CD4-positive, alpha-beta T cell treated with Interleukin-15 for 1 hour (primary cell): ENCODE results near the gene KCTD5.

ENCODE experiments used
- DNase-seq: peaks from one replicate; pipeline ENCODE4 v3.0.0-alpha.2; 2020

Gene KCTD5

GRCh38 chr16:2698103-2698870 is 16.0 kb downstream of the KCTD5 start:
- no peak for DNase-seq

- DNase-seq: no peak
Observed at GRCh38 chr16:2698965-2699750, 16.8 kb downstream of the KCTD5 start.

- no peak for DNase-seq
Observed at GRCh38 chr16:2699791-2700600, 17.7 kb downstream of the KCTD5 start.

- no peak for DNase-seq
Observed at GRCh38 chr16:2700786-2701185, 18.5 kb downstream of the KCTD5 start.

GRCh38 chr16:2701272-2701671 is 18.9 kb downstream of the KCTD5 start:
- no peak for DNase-seq

GRCh38 chr16:2701713-2702437 is 19.6 kb downstream of the KCTD5 start:
- DNase-seq: no peak

GRCh38 chr16:2702438-2702825 is 20.1 kb downstream of the KCTD5 start:
- no peak for DNase-seq

GRCh38 chr16:2702871-2703745 is 20.8 kb downstream of the KCTD5 start:
- no peak for DNase-seq

- DNase-seq: no peak
Observed at GRCh38 chr16:2704166-2704982, 22.1 kb downstream of the KCTD5 start.

- DNase-seq: no peak
Observed at GRCh38 chr16:2704983-2705275, 22.6 kb downstream of the KCTD5 start.

- DNase-seq: no peak
Observed at GRCh38 chr16:2705351-2705750, 23.0 kb downstream of the KCTD5 start.

- DNase-seq: no peak
Observed at GRCh38 chr16:2706085-2706484, 23.8 kb downstream of the KCTD5 start.

GRCh38 chr16:2706611-2707311 is 24.4 kb downstream of the KCTD5 start:
- DNase-seq: no peak

GRCh38 chr16:2707368-2708289 is 25.3 kb downstream of the KCTD5 start:
- no peak for DNase-seq

- DNase-seq: no peak
Observed at GRCh38 chr16:2708290-2708639, 25.9 kb downstream of the KCTD5 start.

- DNase-seq: no peak
Observed at GRCh38 chr16:2708955-2709587, 26.7 kb downstream of the KCTD5 start.

GRCh38 chr16:2709588-2709984 is 27.3 kb downstream of the KCTD5 start:
- no peak for DNase-seq

GRCh38 chr16:2710021-2710710 is 27.8 kb downstream of the KCTD5 start:
- DNase-seq: no peak
